Calu3 (cell line): ENCODE data around the gene C1QL2. TPM values are rescaled to one million over a fixed set of nuclear protein-coding genes. Genes with fewer than 3 reads are reported as not detected.

Experiments
- BruUV-seq: library from RNA; stranded (reverse); fragments of 400-500 nt; replicated peaks from 2 replicates; lab custom pipeline; 2021; lab: Mats Ljungman, UMichigan
- CTCF ChIA-PET: fragments of 300-600 bp; sonication (Branson Sonifier 250); formaldehyde crosslinking; loops from one replicate; lab custom pipeline; 2022; ENCODE audit warnings: antibody characterized with exemption; lab: Charles Lee
- DNase-seq: peaks from one replicate; pipeline ENCODE4 v3.0.0; 2022
- H3K27ac Mint-ChIP-seq: one replicate; pipeline ENCODE4 v1.8.0; 2022; ENCODE audit warnings: mixed read lengths; ENCODE audit not compliant: unreplicated experiment
- H3K27me3 Mint-ChIP-seq: one replicate; pipeline ENCODE4 v1.8.0; 2022; ENCODE audit warnings: mixed read lengths; ENCODE audit not compliant: unreplicated experiment
- H3K36me3 Mint-ChIP-seq: one replicate; pipeline ENCODE4 v1.8.0; 2022; ENCODE audit warnings: mild to moderate bottlenecking, moderate library complexity, mixed read lengths; ENCODE audit not compliant: insufficient read depth, unreplicated experiment
- H3K4me1 Mint-ChIP-seq: one replicate; pipeline ENCODE4 v1.8.0; 2022; ENCODE audit warnings: mild to moderate bottlenecking, low read depth, mixed read lengths; ENCODE audit not compliant: unreplicated experiment
- H3K4me3 Mint-ChIP-seq: one replicate; pipeline ENCODE4 v1.8.0; 2022; ENCODE audit warnings: mild to moderate bottlenecking, low read depth, moderate library complexity, mixed read lengths; ENCODE audit not compliant: unreplicated experiment
- H3K9me3 Mint-ChIP-seq: one replicate; pipeline ENCODE4 v1.8.0; 2022; ENCODE audit warnings: low read depth, mixed read lengths; ENCODE audit not compliant: unreplicated experiment
- intact Hi-C: fragments of 100-400 bp; cut with micrococcal nuclease; formaldehyde crosslinking; loops from one replicate; pipeline ENCODE4 v1.10.0; 2022; ENCODE audit not compliant: unreplicated experiment
- total RNA-seq: library from RNA; stranded (reverse); gene quantifications from 2 replicates; pipeline ENCODE4 v1.2.3, GENCODE V29; 2022
- TF ChIP-seq, protein P1 (sequence below): fragments of 200-600 bp; IDR thresholded peaks from one replicate; pipeline ENCODE4 v1.8.0; 2022; ENCODE audit warnings: antibody characterized with exemption; ENCODE audit not compliant: unreplicated experiment

Gene C1QL2
- total RNA-seq, 1 experiment from 2014 or later: not detected

DNA sequence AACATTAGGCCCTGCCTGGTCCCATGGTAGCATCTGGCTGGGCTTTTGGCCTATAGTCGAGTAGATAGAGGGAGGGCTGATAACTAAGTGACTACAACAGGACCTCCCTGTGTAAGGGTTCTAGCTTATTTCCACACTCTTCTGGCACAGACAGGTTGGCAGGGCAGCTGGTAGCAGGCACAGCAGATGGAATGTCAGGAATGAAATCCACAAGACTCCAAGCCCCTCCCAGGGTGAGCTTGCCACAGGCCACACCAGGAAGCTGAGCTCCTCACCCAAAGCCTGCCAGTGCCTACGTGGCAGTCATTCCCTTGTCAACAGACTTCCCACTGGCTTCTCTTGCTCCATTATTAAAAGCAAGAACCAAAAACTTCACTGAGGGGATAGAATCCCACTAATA lies 20.7 kb upstream of the C1QL2 start:
- peak; percentile 50 for DNase-seq
- no peak overlapping the region for H3K27ac Mint-ChIP-seq
- no peak overlapping the region for H3K4me3 Mint-ChIP-seq
- TF ChIP-seq, protein P1, sequence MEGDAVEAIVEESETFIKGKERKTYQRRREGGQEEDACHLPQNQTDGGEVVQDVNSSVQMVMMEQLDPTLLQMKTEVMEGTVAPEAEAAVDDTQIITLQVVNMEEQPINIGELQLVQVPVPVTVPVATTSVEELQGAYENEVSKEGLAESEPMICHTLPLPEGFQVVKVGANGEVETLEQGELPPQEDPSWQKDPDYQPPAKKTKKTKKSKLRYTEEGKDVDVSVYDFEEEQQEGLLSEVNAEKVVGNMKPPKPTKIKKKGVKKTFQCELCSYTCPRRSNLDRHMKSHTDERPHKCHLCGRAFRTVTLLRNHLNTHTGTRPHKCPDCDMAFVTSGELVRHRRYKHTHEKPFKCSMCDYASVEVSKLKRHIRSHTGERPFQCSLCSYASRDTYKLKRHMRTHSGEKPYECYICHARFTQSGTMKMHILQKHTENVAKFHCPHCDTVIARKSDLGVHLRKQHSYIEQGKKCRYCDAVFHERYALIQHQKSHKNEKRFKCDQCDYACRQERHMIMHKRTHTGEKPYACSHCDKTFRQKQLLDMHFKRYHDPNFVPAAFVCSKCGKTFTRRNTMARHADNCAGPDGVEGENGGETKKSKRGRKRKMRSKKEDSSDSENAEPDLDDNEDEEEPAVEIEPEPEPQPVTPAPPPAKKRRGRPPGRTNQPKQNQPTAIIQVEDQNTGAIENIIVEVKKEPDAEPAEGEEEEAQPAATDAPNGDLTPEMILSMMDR: no peak
- peaks cover 4% of the 10 kb centered on the region for H3K36me3 Mint-ChIP-seq
- H3K27me3 Mint-ChIP-seq: no peaks in the 10 kb centered on the region
- H3K9me3 Mint-ChIP-seq: no peaks in the 10 kb centered on the region
- intact Hi-C loops: loop anchor here (10.0 kb wide), 1 partner anchor 94 kb away; no protein-coding TSS in a partner anchor
- peaks cover 6% of the 10 kb centered on the region for H3K4me1 Mint-ChIP-seq
- CTCF ChIA-PET: interaction anchor here (0.8 to 0.9 kb wide), 2 partner anchors 12 to 30 kb away, joined by 4 to 5 read pairs; no protein-coding TSS in a partner anchor
- no TSS peak for BruUV-seq

DNA sequence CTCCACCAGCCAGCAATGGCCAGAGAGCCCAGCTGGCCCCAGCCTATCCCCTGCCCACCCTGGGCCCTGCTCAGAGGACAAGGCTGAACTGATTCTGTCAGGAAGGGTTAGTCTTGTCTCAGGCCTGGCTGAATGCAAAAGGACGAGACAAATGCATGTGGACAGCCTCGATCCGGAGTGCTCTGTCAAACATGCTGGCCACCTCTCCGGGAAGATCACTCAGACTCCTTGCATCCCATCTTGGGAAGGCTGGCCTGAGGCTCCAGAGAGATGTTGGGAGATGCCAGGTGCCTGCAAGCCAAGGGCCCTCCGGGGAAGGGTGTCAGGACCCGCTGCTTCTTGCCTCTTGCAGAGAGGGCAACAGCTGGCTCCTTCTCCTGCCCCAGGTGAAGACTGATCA lies 20.2 kb upstream of the C1QL2 start:
- H3K36me3 Mint-ChIP-seq: peaks cover 4% of the 10 kb centered on the region
- no peaks in the 10 kb centered on the region for H3K9me3 Mint-ChIP-seq
- H3K27me3 Mint-ChIP-seq: no peaks in the 10 kb centered on the region
- H3K27ac Mint-ChIP-seq: no peak overlapping the region
- no peak overlapping the region for H3K4me3 Mint-ChIP-seq
- TF ChIP-seq, protein P1: no peak
- H3K4me1 Mint-ChIP-seq: peaks cover 6% of the 10 kb centered on the region
- intact Hi-C loops: loop anchor here (10.0 kb wide), 1 partner anchor 94 kb away; no protein-coding TSS in a partner anchor
- BruUV-seq: no TSS peak
- DNase-seq: no peak
- CTCF ChIA-PET: interaction anchor here (0.8 to 0.9 kb wide), 2 partner anchors 12 to 31 kb away, joined by 4 to 5 read pairs; no protein-coding TSS in a partner anchor

DNA sequence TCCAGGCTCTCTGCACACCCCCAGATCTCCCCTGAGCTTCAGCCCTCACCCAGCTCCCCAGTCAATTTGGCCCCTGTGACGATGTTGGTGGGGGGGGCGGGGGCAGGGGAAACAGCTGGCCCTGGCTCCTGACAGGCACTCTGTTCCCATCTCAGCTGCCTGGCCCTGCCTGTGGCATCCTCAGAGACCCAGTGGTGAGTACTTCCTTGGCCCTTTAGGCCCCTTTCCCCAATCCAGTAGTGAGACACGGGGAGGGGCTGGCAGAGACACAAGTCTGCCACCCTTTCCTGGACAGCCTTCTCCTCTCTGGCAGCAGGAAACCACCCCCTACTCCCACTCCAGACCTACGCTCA lies 19.3 kb upstream of the C1QL2 start:
- no peaks in the 10 kb centered on the region for H3K9me3 Mint-ChIP-seq
- peaks cover 6% of the 10 kb centered on the region for H3K4me1 Mint-ChIP-seq
- intact Hi-C loops: loop anchor here (10.0 kb wide), 1 partner anchor 93 kb away; no protein-coding TSS in a partner anchor
- DNase-seq: no peak
- no peaks in the 10 kb centered on the region for H3K27me3 Mint-ChIP-seq
- no peak overlapping the region for H3K4me3 Mint-ChIP-seq
- CTCF ChIA-PET: no interaction called here
- no peak overlapping the region for H3K27ac Mint-ChIP-seq
- peaks cover 4% of the 10 kb centered on the region for H3K36me3 Mint-ChIP-seq
- BruUV-seq: no TSS peak
- TF ChIP-seq, protein P1: no peak

DNA sequence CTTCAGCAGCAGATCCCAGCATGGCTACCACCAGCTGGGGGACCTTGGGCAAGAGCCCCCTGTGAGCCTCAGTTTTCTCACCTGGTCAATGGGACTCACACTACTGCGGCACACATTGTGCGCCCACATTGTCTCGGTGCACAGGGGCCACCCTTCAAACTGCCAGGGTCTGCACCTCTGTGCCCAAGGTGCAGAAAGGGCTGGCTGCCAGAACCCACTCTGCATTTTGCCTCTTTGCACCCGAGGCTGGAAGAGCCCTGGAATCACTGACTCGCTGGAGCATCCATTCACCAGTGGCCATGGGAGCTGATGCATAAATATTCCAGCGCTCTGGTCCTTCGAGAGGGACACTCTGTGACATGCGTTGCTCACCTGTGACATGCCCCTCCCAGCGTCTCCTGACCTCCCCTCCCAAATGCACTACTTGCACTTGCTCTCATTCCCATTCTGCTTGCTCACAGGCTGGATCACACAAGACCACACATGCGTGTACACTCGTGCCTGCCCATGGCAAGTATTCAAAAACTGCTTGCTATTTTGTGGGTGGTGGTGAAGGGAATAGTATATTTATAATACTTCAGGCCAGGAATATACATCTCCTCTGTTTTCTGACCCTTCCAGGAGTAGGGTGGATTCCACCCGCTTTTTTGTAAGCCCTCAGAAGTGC lies 18.8 kb upstream of the C1QL2 start:
- DNase-seq: no peak
- TF ChIP-seq, protein P1: no peak
- BruUV-seq: no TSS peak
- Mint-ChIP-seq H3K4me1 (peaks cover 6% of the 10 kb centered on the region), H3K9me3 (no peaks in the 10 kb centered on the region), H3K27ac (no peak overlapping the region), H3K4me3 (no peak overlapping the region), H3K27me3 (no peaks in the 10 kb centered on the region), H3K36me3 (peaks cover 4% of the 10 kb centered on the region)
- CTCF ChIA-PET: no interaction called here
- intact Hi-C loops: loop anchor here (10.0 kb wide), 1 partner anchor 93 kb away; no protein-coding TSS in a partner anchor
